HEK293T (cell line): Measurements from ENCODE around the gene ST3GAL6.

Source experiments
- CTCF ChIA-PET: fragments of 350-600 bp; formaldehyde crosslinking; extraction: SDS; loops from one replicate; lab custom pipeline; 2021; ENCODE audit warnings: antibody characterized with exemption, inconsistent platforms; lab: Yijun Ruan, JAX
- POLR2A ChIA-PET: fragments of 350-600 bp; formaldehyde crosslinking; extraction: SDS; loops from one replicate; lab custom pipeline; 2020; ENCODE audit warnings: antibody characterized with exemption, inconsistent platforms; lab: Yijun Ruan, JAX
- DNase-seq: peaks from one replicate; pipeline ENCODE4 v3.0.0; 2012; ENCODE audit warnings: mixed read lengths; ENCODE audit errors: extremely low spot score
- ARNT ChIP-seq: fragments of 450-650 bp; IDR thresholded peaks from 2 replicates; pipeline ENCODE4 v1.6.1; 2017; ENCODE audit warnings: mild to moderate bottlenecking
- BHLHE40 ChIP-seq: fragments of 450-650 bp; IDR thresholded peaks from 2 replicates; pipeline ENCODE4 v1.6.1; 2016; ENCODE audit warnings: mild to moderate bottlenecking, moderate library complexity, borderline replicate concordance
- CTBP1 ChIP-seq: fragments of 450-650 bp; IDR thresholded peaks from 2 replicates; pipeline ENCODE4 v1.6.1; 2016; ENCODE audit warnings: borderline replicate concordance
- ELF4 ChIP-seq: fragments of 450-650 bp; IDR thresholded peaks from 2 replicates; pipeline ENCODE4 v1.6.1; 2017; ENCODE audit warnings: antibody characterized with exemption
- FOXA1 ChIP-seq: fragments of 450-650 bp; IDR thresholded peaks from 2 replicates; pipeline ENCODE4 v1.6.1; 2016; ENCODE audit warnings: mild to moderate bottlenecking
- FOXK2 ChIP-seq: fragments of 450-650 bp; IDR thresholded peaks from 2 replicates; pipeline ENCODE4 v1.6.1; 2016; ENCODE audit warnings: mild to moderate bottlenecking
- FOXM1 ChIP-seq: fragments of 450-650 bp; IDR thresholded peaks from 2 replicates; pipeline ENCODE4 v1.6.1; 2017; ENCODE audit warnings: mild to moderate bottlenecking, borderline replicate concordance
- HDGF ChIP-seq: fragments of 450-650 bp; IDR thresholded peaks from 2 replicates; pipeline ENCODE4 v1.6.1; 2017; ENCODE audit warnings: antibody characterized with exemption, borderline replicate concordance
- L3MBTL2 ChIP-seq: fragments of 450-650 bp; conservative IDR thresholded peaks from 2 replicates; pipeline ENCODE4 v1.6.1; 2016; ENCODE audit warnings: mild to moderate bottlenecking
- LEF1 ChIP-seq: fragments of 450-650 bp; IDR thresholded peaks from 2 replicates; pipeline ENCODE4 v1.6.1; 2017; ENCODE audit warnings: mild to moderate bottlenecking, borderline replicate concordance
- NFRKB ChIP-seq: fragments of 450-650 bp; IDR thresholded peaks from 2 replicates; pipeline ENCODE4 v1.6.1; 2016; ENCODE audit warnings: mild to moderate bottlenecking, moderate library complexity
- PKNOX1 ChIP-seq: fragments of 450-650 bp; IDR thresholded peaks from 2 replicates; pipeline ENCODE4 v1.6.1; 2016
- SP1 ChIP-seq: fragments of 450-650 bp; IDR thresholded peaks from 2 replicates; pipeline ENCODE4 v1.6.1; 2017
- SUZ12 ChIP-seq: fragments of 450-650 bp; IDR thresholded peaks from 2 replicates; pipeline ENCODE4 v1.6.1; 2016; ENCODE audit warnings: mild to moderate bottlenecking
- TARDBP ChIP-seq: fragments of 450-650 bp; IDR thresholded peaks from 2 replicates; pipeline ENCODE4 v1.6.1; 2016
- ZNF384 ChIP-seq: fragments of 450-650 bp; IDR thresholded peaks from 2 replicates; pipeline ENCODE4 v1.6.1; 2016

ST3GAL6 gene

GRCh38 chr3:98763076-98763475 is at the start of gene ST3GAL6:
Gene ST3GAL6 (plus strand): TSS chr3:98763340. CDS start chr3:98768441, 5,101 bp downstream.
- no peak for DNase-seq
- POLR2A ChIA-PET = no interaction called here
- CTCF ChIA-PET = no interaction called here
- TF ChIP-seq SP1 (no peak), TARDBP (no peak), HDGF (no peak), LEF1 (no peak), ELF4 (no peak), FOXM1 (no peak), PKNOX1 (no peak), BHLHE40 (no peak), FOXK2 (no peak), NFRKB (no peak), ARNT (no peak), SUZ12 (no peak), L3MBTL2 (no peak), CTBP1 (no peak)

GRCh38 chr3:98713984-98714383 is 49.2 kb upstream of the ST3GAL6 start:
- TF ChIP-seq L3MBTL2 (no peak), SUZ12 (no peak), ARNT (no peak), TARDBP (no peak), CTBP1 (no peak), SP1 (no peak)
- POLR2A ChIA-PET = no interaction called here
- no peak for DNase-seq
- CTCF ChIA-PET = no interaction called here

GRCh38 chr3:98717584-98717983 is 45.6 kb upstream of the ST3GAL6 start:
- no peak for DNase-seq
- ChIA-PET POLR2A (no interaction called here), CTCF (no interaction called here)
- TF ChIP-seq PKNOX1 (no peak), FOXA1 (no peak)

GRCh38 chr3:98718730-98719129 is 44.4 kb upstream of the ST3GAL6 start:
- TF ChIP-seq BHLHE40 (no peak), FOXA1 (no peak), LEF1 (no peak), L3MBTL2 (no peak), SUZ12 (no peak), TARDBP (no peak), FOXK2 (no peak), PKNOX1 (no peak), SP1 (no peak), FOXM1 (no peak)
- no peak for DNase-seq
- ChIA-PET POLR2A (no interaction called here), CTCF (no interaction called here)

GRCh38 chr3:98721776-98722175 is 41.4 kb upstream of the ST3GAL6 start:
- TF ChIP-seq SUZ12 (no peak), BHLHE40 (no peak), FOXA1 (no peak), FOXM1 (no peak), ARNT (no peak), LEF1 (no peak), CTBP1 (no peak), ZNF384 (no peak), HDGF (no peak), PKNOX1 (no peak), L3MBTL2 (no peak), NFRKB (no peak), ELF4 (no peak), FOXK2 (no peak), SP1 (no peak), TARDBP (no peak)
- DNase-seq = no peak
- ChIA-PET POLR2A (no interaction called here), CTCF (interaction anchor here (0.6 kb wide), 1 partner anchor 239 kb away, joined by 4 read pairs; no protein-coding TSS in a partner anchor)

- POLR2A ChIA-PET = no interaction called here
- no peak for DNase-seq
- CTCF ChIA-PET = no interaction called here
- no peak for TF ChIP-seq NFRKB
- no peak for TF ChIP-seq SP1
- no peak for TF ChIP-seq FOXM1
- TF ChIP-seq TARDBP = no peak
- TF ChIP-seq L3MBTL2 = no peak
- TF ChIP-seq HDGF = no peak
- no peak for TF ChIP-seq FOXK2
- no peak for TF ChIP-seq ELF4
- TF ChIP-seq BHLHE40 = no peak
- TF ChIP-seq FOXA1 = no peak
- no peak for TF ChIP-seq PKNOX1
- TF ChIP-seq CTBP1 = no peak
- TF ChIP-seq SUZ12 = no peak
These were observed 40.8 kb upstream of the ST3GAL6 start for GRCh38 chr3:98722389-98722788.
